Mesenchymal stem cell (in vitro differentiated cells and primary cell): ENCODE data around the gene CLASP1.
A peak's percentile ranks its signal among the peaks of the same experiment; 100 is the strongest.

Experiments used
- DNase-seq: peaks from one replicate; pipeline ENCODE4 v3.0.0-alpha.2; 2013
- H2AFZ ChIP-seq: one replicate; pipeline ENCODE4 v1.6.1; 2013; ENCODE audit warnings: low read depth, mild to moderate bottlenecking, control low read depth, inconsistent platforms, low read length, moderate library complexity
- H2AK5ac ChIP-seq: 2 replicates; pipeline ENCODE4 v1.6.1; 2013; ENCODE audit warnings: low read length, moderate library complexity, mild to moderate bottlenecking, inconsistent platforms; ENCODE audit not compliant: severe bottlenecking
- H2BK120ac ChIP-seq: one replicate; pipeline ENCODE4 v1.6.1; 2013; ENCODE audit warnings: low read depth, mild to moderate bottlenecking, inconsistent platforms, low read length, moderate library complexity
- H2BK12ac ChIP-seq, 2 experiments: one replicate each; pipeline ENCODE4 v1.6.1; 2013; ENCODE audit warnings: inconsistent platforms in 2 of 2, low read length in 2 of 2, mild to moderate bottlenecking in 2 of 2, moderate library complexity in 2 of 2, control low read depth in 1 of 2
- H2BK15ac ChIP-seq: one replicate; pipeline ENCODE4 v1.6.1; 2013; ENCODE audit warnings: mild to moderate bottlenecking, low read depth, inconsistent platforms; ENCODE audit not compliant: poor library complexity, severe bottlenecking
- H2BK5ac ChIP-seq: 2 replicates; pipeline ENCODE4 v1.6.1; 2013; ENCODE audit warnings: low read depth, mild to moderate bottlenecking, low read length, control low read depth, inconsistent platforms; ENCODE audit not compliant: poor library complexity, severe bottlenecking
- H3K14ac ChIP-seq, 2 experiments: one replicate each; pipeline ENCODE4 v1.6.1; 2013; ENCODE audit warnings: inconsistent platforms in 2 of 2, low read length in 2 of 2, control low read depth in 1 of 2, mild to moderate bottlenecking in 1 of 2, moderate library complexity in 1 of 2
- H3K18ac ChIP-seq, 2 experiments: one replicate each; pipeline ENCODE4 v1.6.1; 2013; ENCODE audit warnings: inconsistent platforms in 2 of 2, low read length in 2 of 2, control low read depth in 1 of 2, low read depth in 1 of 2, mild to moderate bottlenecking in 1 of 2
- H3K23ac ChIP-seq, 2 experiments: one replicate each; pipeline ENCODE4 v1.6.1; 2013; ENCODE audit warnings: inconsistent platforms in 2 of 2, low read length in 2 of 2, mild to moderate bottlenecking in 2 of 2, moderate library complexity in 2 of 2, control low read depth in 1 of 2
- H3K27ac ChIP-seq: 2 replicates; pipeline ENCODE4 v1.5.1; 2013; ENCODE audit warnings: mild to moderate bottlenecking, moderate library complexity, low read length, control low read depth, inconsistent platforms; ENCODE audit not compliant: poor library complexity, severe bottlenecking
- H3K27me3 ChIP-seq, 2 experiments: 2 replicates each; pipeline versions ENCODE4 v1.6.1 to v1.7.0; 2013; ENCODE audit warnings: low read length in 2 of 2, mild to moderate bottlenecking in 2 of 2, moderate library complexity in 2 of 2, control low read depth in 1 of 2, inconsistent platforms in 1 of 2; ENCODE audit not compliant: control insufficient read depth in 1 of 2, insufficient read depth in 1 of 2
- H3K36me3 ChIP-seq, 2 experiments: 2 replicates each; pipeline versions ENCODE4 v1.6.1 to v1.7.0; 2013; ENCODE audit warnings: low read length in 2 of 2, control low read depth in 1 of 2, inconsistent platforms in 1 of 2, low read depth in 1 of 2, mild to moderate bottlenecking in 1 of 2; ENCODE audit not compliant: insufficient read depth in 2 of 2, control insufficient read depth in 1 of 2
- H3K4ac ChIP-seq, 2 experiments: one replicate each; pipeline ENCODE4 v1.6.1; 2013; ENCODE audit warnings: inconsistent platforms in 2 of 2, low read length in 2 of 2, mild to moderate bottlenecking in 2 of 2, moderate library complexity in 2 of 2, control low read depth in 1 of 2, low read depth in 1 of 2
- H3K4me1 ChIP-seq: 2 replicates; pipeline ENCODE4 v1.6.1; 2013; ENCODE audit warnings: low read depth, low read length, control low read depth; ENCODE audit not compliant: control insufficient read depth, insufficient read depth
- H3K4me2 ChIP-seq: 2 replicates; pipeline ENCODE4 v1.6.1; 2013; ENCODE audit warnings: low read length, mild to moderate bottlenecking, inconsistent platforms; ENCODE audit not compliant: poor library complexity, severe bottlenecking
- H3K4me3 ChIP-seq, 2 experiments: 2 replicates each; pipeline versions ENCODE4 v1.5.1 to v1.7.0; 2013; ENCODE audit warnings: low read length in 2 of 2, mild to moderate bottlenecking in 2 of 2, control low read depth in 1 of 2, low read depth in 1 of 2; ENCODE audit not compliant: insufficient read depth in 1 of 2
- H3K79me1 ChIP-seq: replicated peaks from 2 replicates; pipeline ENCODE4 v1.6.1; 2013; ENCODE audit warnings: mild to moderate bottlenecking, control low read depth, low read length, inconsistent platforms; ENCODE audit not compliant: poor library complexity, severe bottlenecking
- H3K9ac ChIP-seq: 2 replicates; pipeline ENCODE4 v1.7.0; 2013; ENCODE audit warnings: mild to moderate bottlenecking, low read length, moderate library complexity
- H3K9me3 ChIP-seq: 2 replicates; pipeline ENCODE4 v1.7.0; 2013; ENCODE audit warnings: mild to moderate bottlenecking, low read length; ENCODE audit not compliant: control insufficient read depth
- H4K8ac ChIP-seq: one replicate; pipeline ENCODE4 v1.6.1; 2013; ENCODE audit warnings: inconsistent platforms, mild to moderate bottlenecking, low read length, moderate library complexity
- H4K91ac ChIP-seq: one replicate; pipeline ENCODE4 v1.6.1; 2013; ENCODE audit warnings: mild to moderate bottlenecking, low read length, inconsistent platforms
- WGBS: methylation state at CpG from one replicate; pipeline ENCODE4 v1.1.7; 2013; ENCODE audit warnings: mixed read lengths; 5-methylcytosine and 5-hydroxymethylcytosine counted together

Gene CLASP1

DNA sequence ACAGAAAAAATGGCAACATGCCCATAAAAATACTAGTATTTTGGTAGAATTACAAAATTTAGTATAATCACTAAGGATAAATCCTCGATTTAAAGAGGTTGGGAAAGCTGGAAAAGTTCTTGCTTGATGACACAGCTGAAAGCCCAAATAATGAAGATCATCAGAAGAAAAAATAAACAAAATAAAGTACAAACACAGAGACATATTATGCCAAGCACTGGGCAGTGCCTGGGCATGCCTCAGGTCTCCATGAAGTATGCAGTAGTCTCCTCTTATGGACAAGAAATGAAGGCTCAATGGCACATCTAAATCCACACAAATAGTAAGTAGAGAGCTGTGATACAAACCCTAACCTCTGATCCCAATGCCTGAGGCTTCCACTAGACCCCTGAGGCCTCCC, 60.9 kb downstream of the CLASP1 start:
- WGBS = no CpG with 5 or more reads among the region's 1 CpG
- no peak overlapping the region for H3K4me2 ChIP-seq

GRCh38 chr2:121587131-121587530, 62.1 kb downstream of the CLASP1 start:
- H2BK120ac ChIP-seq = no peak overlapping the region
- peaks cover 37% of the 10 kb centered on the region for H3K79me1 ChIP-seq
- no peak overlapping the region for H2AFZ ChIP-seq
- no peak overlapping the region for H3K14ac ChIP-seq
- H3K27me3 ChIP-seq = no peaks in the 10 kb centered on the region
- H3K18ac ChIP-seq = no peak overlapping the region
- no peak overlapping the region for H2BK15ac ChIP-seq
- H3K4ac ChIP-seq = no peak overlapping the region
- H2AK5ac ChIP-seq = no peak overlapping the region
- no peak overlapping the region for H3K27ac ChIP-seq
- H3K9me3 ChIP-seq = no peaks in the 10 kb centered on the region
- no peak overlapping the region for H3K9ac ChIP-seq
- no peak overlapping the region for H3K4me3 ChIP-seq
- no peaks in the 10 kb centered on the region for H3K4me1 ChIP-seq
- H4K8ac ChIP-seq = no peak overlapping the region
- no peak overlapping the region for H2BK12ac ChIP-seq
- no peak overlapping the region for H2BK5ac ChIP-seq
- H4K91ac ChIP-seq = no peak overlapping the region
- H3K23ac ChIP-seq = no peak overlapping the region
- no peak for DNase-seq
- 100% methylated on average over 1 of the region's 4 CpGs for WGBS
- H3K36me3 ChIP-seq = peaks cover 8 to 13% of the 10 kb centered on the region in 2 experiments
- H3K4me2 ChIP-seq = no peak overlapping the region

More for the DNA sequence above, 60.9 kb downstream of the CLASP1 start:
- no peak overlapping the region for H2AFZ ChIP-seq
- H3K4me3 ChIP-seq = no peak overlapping the region
- no peak overlapping the region for H2AK5ac ChIP-seq
- H2BK12ac ChIP-seq = no peak overlapping the region
- peaks cover 37% of the 10 kb centered on the region for H3K79me1 ChIP-seq
- H3K9ac ChIP-seq = no peak overlapping the region
- peak overlapping the region; percentile 18 for H4K91ac ChIP-seq
- H2BK120ac ChIP-seq = no peak overlapping the region
- H2BK15ac ChIP-seq = no peak overlapping the region
- H3K18ac ChIP-seq = no peak overlapping the region
- H3K9me3 ChIP-seq = no peaks in the 10 kb centered on the region
- no peak for DNase-seq
- H3K14ac ChIP-seq = no peak overlapping the region
- no peak overlapping the region for H4K8ac ChIP-seq
- peaks cover 8 to 13% of the 10 kb centered on the region in 2 experiments for H3K36me3 ChIP-seq
- H3K4ac ChIP-seq = no peak overlapping the region
- no peaks in the 10 kb centered on the region for H3K4me1 ChIP-seq
- H2BK5ac ChIP-seq = no peak overlapping the region
- H3K27ac ChIP-seq = no peak overlapping the region
- no peak overlapping the region for H3K23ac ChIP-seq
- H3K27me3 ChIP-seq = no peaks in the 10 kb centered on the region

- Histone ChIP-seq H3K9me3 (no peaks in the 10 kb centered on the region), H2AK5ac (no peak overlapping the region), H3K9ac (no peak overlapping the region), H3K4me1 (no peaks in the 10 kb centered on the region), H3K27me3 (no peaks in the 10 kb centered on the region), H3K23ac (no peak overlapping the region), H3K79me1 (peaks cover 30% of the 10 kb centered on the region), H2BK15ac (no peak overlapping the region), H3K4ac (no peak overlapping the region), H2BK120ac (no peak overlapping the region), H3K27ac (no peak overlapping the region), H3K14ac (no peak overlapping the region), H4K91ac (no peak overlapping the region), H4K8ac (no peak overlapping the region), H3K36me3 (peaks cover 8 to 11% of the 10 kb centered on the region in 2 experiments), H3K4me3 (no peak overlapping the region), H2AFZ (no peak overlapping the region), H2BK5ac (no peak overlapping the region), H2BK12ac (no peak overlapping the region), H3K18ac (no peak overlapping the region), H3K4me2 (no peak overlapping the region)
- no peak for DNase-seq
- WGBS = no CpG with 5 or more reads among the region's 4 CpGs
These were observed 64.5 kb downstream of the CLASP1 start for GRCh38 chr2:121584741-121585140.

GRCh38 chr2:121583555-121583954, 65.7 kb downstream of the CLASP1 start:
- Histone ChIP-seq H3K9me3 (no peaks in the 10 kb centered on the region), H2BK120ac (no peak overlapping the region), H3K79me1 (peaks cover 23% of the 10 kb centered on the region), H4K8ac (no peak overlapping the region), H2AK5ac (no peak overlapping the region), H3K36me3 (peaks cover under 1 to 5% of the 10 kb centered on the region in 2 experiments), H2BK15ac (no peak overlapping the region), H3K4me2 (no peak overlapping the region), H3K4me3 (no peak overlapping the region), H2AFZ (no peak overlapping the region), H3K27me3 (no peaks in the 10 kb centered on the region), H3K14ac (no peak overlapping the region), H3K4ac (no peak overlapping the region), H3K23ac (no peak overlapping the region), H3K4me1 (no peaks in the 10 kb centered on the region), H2BK12ac (no peak overlapping the region), H3K9ac (no peak overlapping the region), H4K91ac (no peak overlapping the region), H3K18ac (no peak overlapping the region), H3K27ac (no peak overlapping the region), H2BK5ac (no peak overlapping the region)
- WGBS = 91% methylated on average over 3 of the region's 3 CpGs
- DNase-seq = no peak
